ENCODE data around the gene KBTBD12.

DNA sequence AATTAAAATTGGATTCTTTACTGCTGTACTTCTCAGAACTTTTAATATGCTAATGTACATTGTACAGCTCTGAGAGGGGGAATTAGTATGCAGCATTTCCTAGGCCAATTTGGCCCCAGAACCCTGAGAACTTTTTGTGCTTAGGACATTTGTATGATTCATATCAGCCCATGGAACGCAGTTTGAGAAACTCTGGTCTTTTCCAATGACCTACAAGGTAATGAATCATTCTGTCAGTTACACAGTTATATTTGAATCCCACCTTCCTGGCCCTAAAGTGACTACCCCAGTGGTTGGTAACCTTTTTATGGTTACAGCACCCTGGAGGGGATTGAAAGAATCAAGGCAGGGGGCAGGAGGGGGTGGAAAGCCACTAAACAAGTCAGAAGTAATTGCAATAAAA is 25.6 kb upstream of the KBTBD12 start:
- TF ChIP-seq POLR2AphosphoS5 (IDR thresholded peaks at IDR 0.05), result no peak
- no peak for TF ChIP-seq POLR2A (IDR thresholded peaks at IDR 0.05)
